HUES64 (cell line): Measurements from ENCODE around the gene OGT.

Experiments
- H3K27ac ChIP-seq: 2 replicates; pipeline ENCODE4 v1.7.0; 2013; ENCODE audit warnings: low read depth, low read length, inconsistent platforms
- H3K27me3 ChIP-seq: 2 replicates; pipeline ENCODE4 v1.6.1; 2013; ENCODE audit warnings: mild to moderate bottlenecking, low read length; ENCODE audit not compliant: insufficient read depth
- H3K36me3 ChIP-seq: 2 replicates; pipeline ENCODE4 v1.6.1; 2013; ENCODE audit warnings: mild to moderate bottlenecking, low read length; ENCODE audit not compliant: insufficient read depth
- H3K4me1 ChIP-seq: 2 replicates; pipeline ENCODE4 v1.6.1; 2013; ENCODE audit warnings: mild to moderate bottlenecking, low read length, moderate library complexity; ENCODE audit not compliant: insufficient read depth
- H3K4me3 ChIP-seq: 2 replicates; pipeline ENCODE4 v1.5.1; 2013; ENCODE audit warnings: mild to moderate bottlenecking, low read length, moderate library complexity
- H3K9ac ChIP-seq: 2 replicates; pipeline ENCODE4 v1.6.1; 2013; ENCODE audit warnings: mild to moderate bottlenecking, low read depth, low read length
- H3K9me3 ChIP-seq: 2 replicates; pipeline ENCODE4 v1.6.1; 2013; ENCODE audit warnings: low read depth, low read length; ENCODE audit not compliant: insufficient read depth
- WGBS: fragments of 150-250, 120-280 bp; methylation state at CpG from one replicate; pipeline ENCODE4 v1.1.7; 2013; ENCODE audit warnings: missing lambda C conversion rate; 5-methylcytosine and 5-hydroxymethylcytosine counted together

The OGT gene

GRCh38 chrX:71541210-71542022 lies 8.5 kb downstream of the OGT start:
- Histone ChIP-seq H3K4me1 (peaks cover 7% of the 10 kb centered on the region; the same call in 1 of the 2 replicates), H3K4me3 (no peak overlapping the region), H3K9ac (no peak overlapping the region)

GRCh38 chrX:71542411-71542810 lies 9.5 kb downstream of the OGT start:
- Histone ChIP-seq H3K9ac (no peak overlapping the region), H3K27ac (no peak overlapping the region), H3K27me3 (no peaks in the 10 kb centered on the region), H3K4me3 (no peak overlapping the region), H3K36me3 (peaks cover 82% of the 10 kb centered on the region), H3K9me3 (no peaks in the 10 kb centered on the region), H3K4me1 (peaks cover 7% of the 10 kb centered on the region; the same call in 1 of the 2 replicates)
- WGBS, result 100% methylated on average over 1 of the region's 1 CpG

More at GRCh38 chrX:71541210-71542022, 8.5 kb downstream of the OGT start:
- H3K27me3 ChIP-seq, result no peaks in the 10 kb centered on the region
- H3K9me3 ChIP-seq, result no peaks in the 10 kb centered on the region
- no peak overlapping the region for H3K27ac ChIP-seq
- peaks cover 75% of the 10 kb centered on the region for H3K36me3 ChIP-seq
- WGBS, result 85% methylated on average over 8 of the region's 8 CpGs

GRCh38 chrX:71542825-71543224 lies 9.9 kb downstream of the OGT start:
- no peaks in the 10 kb centered on the region for H3K27me3 ChIP-seq
- no peak overlapping the region for H3K27ac ChIP-seq
- no peaks in the 10 kb centered on the region for H3K9me3 ChIP-seq
- no peak overlapping the region for H3K9ac ChIP-seq
- H3K36me3 ChIP-seq, result peaks cover 82% of the 10 kb centered on the region
- peaks cover 7% of the 10 kb centered on the region; the same call in 1 of the 2 replicates for H3K4me1 ChIP-seq
- H3K4me3 ChIP-seq, result no peak overlapping the region
- 90% methylated on average over 2 of the region's 2 CpGs for WGBS

GRCh38 chrX:71543316-71543715 lies 10.4 kb downstream of the OGT start:
- peaks cover 7% of the 10 kb centered on the region; the same call in 1 of the 2 replicates for H3K4me1 ChIP-seq
- no peaks in the 10 kb centered on the region for H3K9me3 ChIP-seq
- no peak overlapping the region for H3K27ac ChIP-seq
- 97% methylated on average over 2 of the region's 2 CpGs for WGBS
- peaks cover 82% of the 10 kb centered on the region for H3K36me3 ChIP-seq
- no peak overlapping the region for H3K4me3 ChIP-seq
- no peaks in the 10 kb centered on the region for H3K27me3 ChIP-seq
- no peak overlapping the region for H3K9ac ChIP-seq

- H3K9me3 ChIP-seq, result no peaks in the 10 kb centered on the region
- no peak overlapping the region for H3K4me3 ChIP-seq
- no peak overlapping the region for H3K9ac ChIP-seq
- H3K27me3 ChIP-seq, result no peaks in the 10 kb centered on the region
- H3K36me3 ChIP-seq, result peaks cover 76% of the 10 kb centered on the region
- peaks cover 7% of the 10 kb centered on the region; the same call in 1 of the 2 replicates for H3K4me1 ChIP-seq
- 90% methylated on average over 7 of the region's 7 CpGs for WGBS
- no peak overlapping the region for H3K27ac ChIP-seq
Measured at GRCh38 chrX:71545364-71545763, 12.5 kb downstream of the OGT start.

GRCh38 chrX:71546879-71547278 lies 14.0 kb downstream of the OGT start:
- no peak overlapping the region for H3K27ac ChIP-seq
- H3K4me3 ChIP-seq, result no peak overlapping the region
- WGBS, result 98% methylated on average over 12 of the region's 13 CpGs
- peaks cover 79% of the 10 kb centered on the region for H3K36me3 ChIP-seq
- H3K9me3 ChIP-seq, result no peaks in the 10 kb centered on the region
- H3K9ac ChIP-seq, result no peak overlapping the region
- peaks cover 3% of the 10 kb centered on the region; the same call in 1 of the 2 replicates for H3K4me1 ChIP-seq
- H3K27me3 ChIP-seq, result no peaks in the 10 kb centered on the region

GRCh38 chrX:71547339-71547738 lies 14.4 kb downstream of the OGT start:
- no peak overlapping the region for H3K27ac ChIP-seq
- peaks cover 2% of the 10 kb centered on the region; the same call in 1 of the 2 replicates for H3K4me1 ChIP-seq
- no peak overlapping the region for H3K9ac ChIP-seq
- 91% methylated on average over 6 of the region's 7 CpGs for WGBS
- H3K36me3 ChIP-seq, result peaks cover 79% of the 10 kb centered on the region
- no peaks in the 10 kb centered on the region for H3K27me3 ChIP-seq
- H3K4me3 ChIP-seq, result no peak overlapping the region
- H3K9me3 ChIP-seq, result no peaks in the 10 kb centered on the region

- H3K4me3 ChIP-seq, result no peak overlapping the region
- peaks cover 82% of the 10 kb centered on the region for H3K36me3 ChIP-seq
- H3K9me3 ChIP-seq, result no peaks in the 10 kb centered on the region
- no CpG with 5 or more reads among the region's 1 CpG for WGBS
- H3K27ac ChIP-seq, result no peak overlapping the region
- no peaks in the 10 kb centered on the region for H3K4me1 ChIP-seq
- H3K27me3 ChIP-seq, result no peaks in the 10 kb centered on the region
- no peak overlapping the region for H3K9ac ChIP-seq
Measured at GRCh38 chrX:71549986-71550385, 17.1 kb downstream of the OGT start.

GRCh38 chrX:71550578-71550977 lies 17.7 kb downstream of the OGT start:
- Histone ChIP-seq H3K36me3 (peaks cover 82% of the 10 kb centered on the region), H3K4me1 (no peaks in the 10 kb centered on the region), H3K27me3 (no peaks in the 10 kb centered on the region), H3K4me3 (no peak overlapping the region), H3K9ac (no peak overlapping the region), H3K9me3 (no peaks in the 10 kb centered on the region), H3K27ac (no peak overlapping the region)
- 86% methylated on average over 3 of the region's 3 CpGs for WGBS

GRCh38 chrX:71556036-71556435 lies 23.1 kb downstream of the OGT start:
- H3K36me3 ChIP-seq, result peaks cover 87% of the 10 kb centered on the region
- no peaks in the 10 kb centered on the region for H3K27me3 ChIP-seq
- no peak overlapping the region for H3K4me3 ChIP-seq
- H3K4me1 ChIP-seq, result no peaks in the 10 kb centered on the region
- no peak overlapping the region for H3K27ac ChIP-seq
- 100% methylated on average over 3 of the region's 3 CpGs for WGBS
- H3K9ac ChIP-seq, result no peak overlapping the region
- H3K9me3 ChIP-seq, result no peaks in the 10 kb centered on the region

GRCh38 chrX:71558920-71559319 lies 26.0 kb downstream of the OGT start:
- 98% methylated on average over 3 of the region's 5 CpGs for WGBS
- Histone ChIP-seq H3K4me3 (no peak overlapping the region), H3K9ac (no peak overlapping the region), H3K4me1 (no peaks in the 10 kb centered on the region), H3K9me3 (no peaks in the 10 kb centered on the region), H3K27me3 (no peaks in the 10 kb centered on the region), H3K27ac (no peak overlapping the region), H3K36me3 (peaks cover 98% of the 10 kb centered on the region)
